PFSK-1 (cell line): ENCODE results near the gene RASA4B.
"Not testable (repeated sequence)": the region's sequence is repeated elsewhere in the genome, so short reads cannot be mapped to it uniquely, and the experiment has no call there.

Experiments used
- POLR2AphosphoS5 ChIP-seq: IDR thresholded peaks from 2 replicates; pipeline ENCODE4 v1.6.1; 2012; ENCODE audit warnings: low read depth, mild to moderate bottlenecking, control low read depth, low read length, moderate library complexity
- SIN3A ChIP-seq: IDR thresholded peaks from 2 replicates; pipeline ENCODE4 v1.6.1; 2012; ENCODE audit warnings: mild to moderate bottlenecking, low read length, moderate library complexity, borderline replicate concordance; ENCODE audit not compliant: insufficient read depth
- TAF1 ChIP-seq: IDR thresholded peaks from 2 replicates; pipeline ENCODE4 v1.6.1; 2012; ENCODE audit warnings: low read length, control low read depth, borderline replicate concordance; ENCODE audit not compliant: insufficient read depth
- TF ChIP-seq, protein P1 (sequence below), 2 experiments: IDR thresholded peaks; 2 replicates each; pipeline versions ENCODE4 v1.6.1 to v1.8.0; 2011 to 2012; ENCODE audit warnings: low read depth in 2 of 2, low read length in 2 of 2, control low read depth in 1 of 2, inconsistent platforms in 1 of 2, mild to moderate bottlenecking in 1 of 2, moderate library complexity in 1 of 2; ENCODE audit not compliant: insufficient read depth in 1 of 2

DNA sequence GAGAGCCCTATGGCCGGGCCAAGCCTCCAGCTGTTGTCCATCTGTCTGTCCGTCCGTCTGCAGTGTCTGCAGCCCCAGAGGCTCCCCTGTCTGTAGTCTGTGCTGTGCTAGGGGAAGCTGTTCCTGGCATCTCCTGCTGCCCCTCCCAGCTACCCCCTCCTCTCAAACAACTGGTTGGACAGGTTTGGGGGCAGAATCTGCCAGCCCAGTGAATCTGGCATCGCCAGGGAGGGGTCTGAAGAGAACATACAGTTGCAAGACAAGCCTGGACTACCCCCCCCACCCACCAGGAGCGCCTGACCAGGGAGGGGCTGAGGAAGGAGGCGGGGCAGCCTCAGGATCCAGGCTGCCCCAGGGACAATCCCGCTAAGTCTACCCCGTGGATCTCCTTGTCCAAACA, 26.0 kb upstream of the RASA4B start, which contains the start of gene UPK3BL2:
- TF ChIP-seq, protein P1, sequence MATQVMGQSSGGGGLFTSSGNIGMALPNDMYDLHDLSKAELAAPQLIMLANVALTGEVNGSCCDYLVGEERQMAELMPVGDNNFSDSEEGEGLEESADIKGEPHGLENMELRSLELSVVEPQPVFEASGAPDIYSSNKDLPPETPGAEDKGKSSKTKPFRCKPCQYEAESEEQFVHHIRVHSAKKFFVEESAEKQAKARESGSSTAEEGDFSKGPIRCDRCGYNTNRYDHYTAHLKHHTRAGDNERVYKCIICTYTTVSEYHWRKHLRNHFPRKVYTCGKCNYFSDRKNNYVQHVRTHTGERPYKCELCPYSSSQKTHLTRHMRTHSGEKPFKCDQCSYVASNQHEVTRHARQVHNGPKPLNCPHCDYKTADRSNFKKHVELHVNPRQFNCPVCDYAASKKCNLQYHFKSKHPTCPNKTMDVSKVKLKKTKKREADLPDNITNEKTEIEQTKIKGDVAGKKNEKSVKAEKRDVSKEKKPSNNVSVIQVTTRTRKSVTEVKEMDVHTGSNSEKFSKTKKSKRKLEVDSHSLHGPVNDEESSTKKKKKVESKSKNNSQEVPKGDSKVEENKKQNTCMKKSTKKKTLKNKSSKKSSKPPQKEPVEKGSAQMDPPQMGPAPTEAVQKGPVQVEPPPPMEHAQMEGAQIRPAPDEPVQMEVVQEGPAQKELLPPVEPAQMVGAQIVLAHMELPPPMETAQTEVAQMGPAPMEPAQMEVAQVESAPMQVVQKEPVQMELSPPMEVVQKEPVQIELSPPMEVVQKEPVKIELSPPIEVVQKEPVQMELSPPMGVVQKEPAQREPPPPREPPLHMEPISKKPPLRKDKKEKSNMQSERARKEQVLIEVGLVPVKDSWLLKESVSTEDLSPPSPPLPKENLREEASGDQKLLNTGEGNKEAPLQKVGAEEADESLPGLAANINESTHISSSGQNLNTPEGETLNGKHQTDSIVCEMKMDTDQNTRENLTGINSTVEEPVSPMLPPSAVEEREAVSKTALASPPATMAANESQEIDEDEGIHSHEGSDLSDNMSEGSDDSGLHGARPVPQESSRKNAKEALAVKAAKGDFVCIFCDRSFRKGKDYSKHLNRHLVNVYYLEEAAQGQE (IDR thresholded peaks at IDR 0.05; ENCODE audit: insufficient read depth in 1 of 2, low read depth in 2 of 2, low read length in 2 of 2), result not testable (repeated sequence)
- TF ChIP-seq TAF1, POLR2AphosphoS5, SIN3A: not testable (repeated sequence)
